Measurements from ENCODE around the gene GTF2IRD1. TPM values are rescaled to one million over a fixed set of nuclear protein-coding genes. Genes with fewer than 3 reads are reported as not detected.
"Not testable (repeated sequence)": the region's sequence is repeated elsewhere in the genome, so short reads cannot be mapped to it uniquely, and the experiment has no call there.

Gene GTF2IRD1
- total RNA-seq, 1 experiment from 2014 or later, result not detected

GRCh38 chr7:74411571-74411970 lies 42.1 kb upstream of the GTF2IRD1 start:
- H3K4me2 ChIP-seq (ENCODE audit: low read depth, low read length, poor library complexity, severe bottlenecking); H3K79me2 ChIP-seq (ENCODE audit: low read length); H4K20me1 ChIP-seq (ENCODE audit: insufficient read depth, low read depth, low read length); H3K9me3 ChIP-seq (ENCODE audit: low read length); H3K4me1 ChIP-seq (ENCODE audit: low read length); H3K4me3 ChIP-seq (ENCODE audit: low read length); H3K36me3 ChIP-seq (ENCODE audit: insufficient read depth, low read length); H3K9ac ChIP-seq (ENCODE audit: low read length); DNase-seq; H3K27ac ChIP-seq (ENCODE audit: low read length); H3K27me3 ChIP-seq (ENCODE audit: low read length); H2AFZ ChIP-seq (ENCODE audit: low read length); H3K9me2 ChIP-seq (replicated peaks; ENCODE audit: insufficient read depth, low read length): not testable (repeated sequence)

- no peaks in the 10 kb centered on the region for H3K27me3 ChIP-seq (ENCODE audit: low read length)
- no peak overlapping the region for H3K4me3 ChIP-seq (ENCODE audit: low read length)
- H3K27ac ChIP-seq (ENCODE audit: low read length), result no peak overlapping the region
- no peaks in the 10 kb centered on the region for H3K79me2 ChIP-seq (ENCODE audit: low read length)
- H3K4me2 ChIP-seq (ENCODE audit: low read depth, low read length, poor library complexity, severe bottlenecking), result no peak overlapping the region
- DNase-seq, result no peak
- no peaks in the 10 kb centered on the region for H3K9me2 ChIP-seq (replicated peaks; ENCODE audit: insufficient read depth, low read length)
- H2AFZ ChIP-seq (ENCODE audit: low read length), result no peak overlapping the region
- no peaks in the 10 kb centered on the region for H3K36me3 ChIP-seq (ENCODE audit: insufficient read depth, low read length)
- no peaks in the 10 kb centered on the region for H3K4me1 ChIP-seq (ENCODE audit: low read length)
- no peak overlapping the region for H3K9ac ChIP-seq (ENCODE audit: low read length)
- H3K9me3 ChIP-seq (ENCODE audit: low read length), result no peaks in the 10 kb centered on the region
- no peaks in the 10 kb centered on the region for H4K20me1 ChIP-seq (ENCODE audit: insufficient read depth, low read depth, low read length)
Measured at GRCh38 chr7:74412056-74412455, 41.6 kb upstream of the GTF2IRD1 start.

- no peak overlapping the region for H2AFZ ChIP-seq (ENCODE audit: low read length)
- H3K4me1 ChIP-seq (ENCODE audit: low read length), result no peaks in the 10 kb centered on the region
- no peak overlapping the region for H3K9ac ChIP-seq (ENCODE audit: low read length)
- no peak for DNase-seq
- H3K9me3 ChIP-seq (ENCODE audit: low read length), result no peaks in the 10 kb centered on the region
- no peak overlapping the region for H3K4me3 ChIP-seq (ENCODE audit: low read length)
- H4K20me1 ChIP-seq (ENCODE audit: insufficient read depth, low read depth, low read length), result no peaks in the 10 kb centered on the region
- no peak overlapping the region for H3K27ac ChIP-seq (ENCODE audit: low read length)
- no peaks in the 10 kb centered on the region for H3K36me3 ChIP-seq (ENCODE audit: insufficient read depth, low read length)
- no peaks in the 10 kb centered on the region for H3K79me2 ChIP-seq (ENCODE audit: low read length)
- no peak overlapping the region for H3K4me2 ChIP-seq (ENCODE audit: low read depth, low read length, poor library complexity, severe bottlenecking)
- H3K27me3 ChIP-seq (ENCODE audit: low read length), result no peaks in the 10 kb centered on the region
- no peaks in the 10 kb centered on the region for H3K9me2 ChIP-seq (replicated peaks; ENCODE audit: insufficient read depth, low read length)
Measured at GRCh38 chr7:74412603-74413002, 41.1 kb upstream of the GTF2IRD1 start.

GRCh38 chr7:74414595-74415333 lies 38.9 kb upstream of the GTF2IRD1 start:
- DNase-seq; H3K79me2 ChIP-seq (ENCODE audit: low read length); H3K27ac ChIP-seq (ENCODE audit: low read length); H3K4me2 ChIP-seq (ENCODE audit: low read depth, low read length, poor library complexity, severe bottlenecking); H3K36me3 ChIP-seq (ENCODE audit: insufficient read depth, low read length); H3K9ac ChIP-seq (ENCODE audit: low read length); H2AFZ ChIP-seq (ENCODE audit: low read length); H3K4me3 ChIP-seq (ENCODE audit: low read length); H3K4me1 ChIP-seq (ENCODE audit: low read length); H4K20me1 ChIP-seq (ENCODE audit: insufficient read depth, low read depth, low read length); H3K27me3 ChIP-seq (ENCODE audit: low read length); H3K9me2 ChIP-seq (replicated peaks; ENCODE audit: insufficient read depth, low read length); H3K9me3 ChIP-seq (ENCODE audit: low read length): not testable (repeated sequence)

- Histone ChIP-seq H3K4me1 (ENCODE audit: low read length) (no peaks in the 10 kb centered on the region), H3K36me3 (ENCODE audit: insufficient read depth, low read length) (no peaks in the 10 kb centered on the region), H3K9me3 (ENCODE audit: low read length) (no peaks in the 10 kb centered on the region), H3K9me2 (replicated peaks; ENCODE audit: insufficient read depth, low read length) (no peaks in the 10 kb centered on the region), H3K27ac (ENCODE audit: low read length) (no peak overlapping the region), H3K27me3 (ENCODE audit: low read length) (no peaks in the 10 kb centered on the region), H3K4me3 (ENCODE audit: low read length) (no peak overlapping the region), H3K79me2 (ENCODE audit: low read length) (no peaks in the 10 kb centered on the region), H3K4me2 (ENCODE audit: low read depth, low read length, poor library complexity, severe bottlenecking) (no peak overlapping the region), H2AFZ (ENCODE audit: low read length) (no peak overlapping the region), H4K20me1 (ENCODE audit: insufficient read depth, low read depth, low read length) (no peaks in the 10 kb centered on the region), H3K9ac (ENCODE audit: low read length) (no peak overlapping the region)
- peak; percentile 75 for DNase-seq
Measured at GRCh38 chr7:74417419-74417971, 36.2 kb upstream of the GTF2IRD1 start.

GRCh38 chr7:74418076-74418475 lies 35.6 kb upstream of the GTF2IRD1 start:
- Histone ChIP-seq H2AFZ (ENCODE audit: low read length) (no peak overlapping the region), H3K79me2 (ENCODE audit: low read length) (no peaks in the 10 kb centered on the region), H3K9ac (ENCODE audit: low read length) (no peak overlapping the region), H3K4me2 (ENCODE audit: low read depth, low read length, poor library complexity, severe bottlenecking) (no peak overlapping the region), H3K9me2 (replicated peaks; ENCODE audit: insufficient read depth, low read length) (no peaks in the 10 kb centered on the region), H4K20me1 (ENCODE audit: insufficient read depth, low read depth, low read length) (no peaks in the 10 kb centered on the region), H3K4me3 (ENCODE audit: low read length) (no peak overlapping the region), H3K36me3 (ENCODE audit: insufficient read depth, low read length) (no peaks in the 10 kb centered on the region), H3K27ac (ENCODE audit: low read length) (no peak overlapping the region), H3K9me3 (ENCODE audit: low read length) (no peaks in the 10 kb centered on the region), H3K27me3 (ENCODE audit: low read length) (no peaks in the 10 kb centered on the region), H3K4me1 (ENCODE audit: low read length) (no peaks in the 10 kb centered on the region)
- DNase-seq, result no peak

GRCh38 chr7:74418538-74418937 lies 35.2 kb upstream of the GTF2IRD1 start:
- no peaks in the 10 kb centered on the region for H3K9me3 ChIP-seq (ENCODE audit: low read length)
- H3K4me3 ChIP-seq (ENCODE audit: low read length), result no peak overlapping the region
- H3K27me3 ChIP-seq (ENCODE audit: low read length), result no peaks in the 10 kb centered on the region
- no peaks in the 10 kb centered on the region for H3K36me3 ChIP-seq (ENCODE audit: insufficient read depth, low read length)
- H3K4me2 ChIP-seq (ENCODE audit: low read depth, low read length, poor library complexity, severe bottlenecking), result no peak overlapping the region
- H3K9me2 ChIP-seq (replicated peaks; ENCODE audit: insufficient read depth, low read length), result no peaks in the 10 kb centered on the region
- no peaks in the 10 kb centered on the region for H3K4me1 ChIP-seq (ENCODE audit: low read length)
- no peak for DNase-seq
- H3K9ac ChIP-seq (ENCODE audit: low read length), result no peak overlapping the region
- no peak overlapping the region for H2AFZ ChIP-seq (ENCODE audit: low read length)
- no peaks in the 10 kb centered on the region for H3K79me2 ChIP-seq (ENCODE audit: low read length)
- no peaks in the 10 kb centered on the region for H4K20me1 ChIP-seq (ENCODE audit: insufficient read depth, low read depth, low read length)
- no peak overlapping the region for H3K27ac ChIP-seq (ENCODE audit: low read length)

GRCh38 chr7:74419232-74419631 lies 34.5 kb upstream of the GTF2IRD1 start:
- H3K9me2 ChIP-seq (replicated peaks; ENCODE audit: insufficient read depth, low read length); H3K9ac ChIP-seq (ENCODE audit: low read length); H3K27me3 ChIP-seq (ENCODE audit: low read length); H3K4me1 ChIP-seq (ENCODE audit: low read length); H3K36me3 ChIP-seq (ENCODE audit: insufficient read depth, low read length); H3K4me3 ChIP-seq (ENCODE audit: low read length); H4K20me1 ChIP-seq (ENCODE audit: insufficient read depth, low read depth, low read length); DNase-seq; H3K4me2 ChIP-seq (ENCODE audit: low read depth, low read length, poor library complexity, severe bottlenecking); H3K9me3 ChIP-seq (ENCODE audit: low read length); H2AFZ ChIP-seq (ENCODE audit: low read length); H3K79me2 ChIP-seq (ENCODE audit: low read length); H3K27ac ChIP-seq (ENCODE audit: low read length): not testable (repeated sequence)

All from Karpas-422 (cell line).